Stimulated activated CD4-positive, alpha-beta T cell treated with anti-CD3 and anti-CD28 coated beads, Interleukin-2, amount 100 ng/mL, for 24 hours (primary cell): ENCODE measurements around the gene METRN.
A peak's percentile ranks its signal among the peaks of the same experiment; 100 is the strongest.
"Not testable (repeated sequence)": the region's sequence is repeated elsewhere in the genome, so short reads cannot be mapped to it uniquely, and the experiment has no call there.

Experiments used
- DNase-seq, 2 donors: peaks; one replicate each; pipeline ENCODE4 v3.0.0-alpha.2; 2020

METRN gene

GRCh38 chr16:678209-678857, 36.6 kb upstream of the METRN start:
- DNase-seq: no peak

- DNase-seq: peak; percentile 60 to 68
Observed at GRCh38 chr16:678858-679813, 35.8 kb upstream of the METRN start.

GRCh38 chr16:679814-680624, 34.9 kb upstream of the METRN start, which contains the start of gene STUB1:
Gene STUB1 (plus strand): TSS chr16:680410. CDS start chr16:680526, 116 bp downstream.
- peak; percentile 84 to 93 for DNase-seq

DNA sequence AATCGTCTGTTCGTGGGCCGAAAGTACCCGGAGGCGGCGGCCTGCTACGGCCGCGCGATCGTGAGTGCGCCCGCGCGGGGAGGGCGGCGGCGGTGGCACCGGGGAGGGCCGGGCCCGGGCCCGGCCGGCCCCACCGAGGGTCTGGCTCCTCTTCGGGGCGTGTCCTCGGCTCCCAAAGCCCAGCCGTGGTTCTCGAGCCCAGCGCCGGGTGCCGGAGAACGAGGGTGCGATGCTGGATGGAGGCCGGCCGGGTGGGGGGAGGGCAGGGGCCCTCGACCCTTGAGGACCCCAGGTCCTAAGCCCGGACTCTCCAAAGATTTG, 34.3 kb upstream of the METRN start:
- DNase-seq: no peak

GRCh38 chr16:680967-681745, 33.8 kb upstream of the METRN start:
- no peak for DNase-seq

DNA sequence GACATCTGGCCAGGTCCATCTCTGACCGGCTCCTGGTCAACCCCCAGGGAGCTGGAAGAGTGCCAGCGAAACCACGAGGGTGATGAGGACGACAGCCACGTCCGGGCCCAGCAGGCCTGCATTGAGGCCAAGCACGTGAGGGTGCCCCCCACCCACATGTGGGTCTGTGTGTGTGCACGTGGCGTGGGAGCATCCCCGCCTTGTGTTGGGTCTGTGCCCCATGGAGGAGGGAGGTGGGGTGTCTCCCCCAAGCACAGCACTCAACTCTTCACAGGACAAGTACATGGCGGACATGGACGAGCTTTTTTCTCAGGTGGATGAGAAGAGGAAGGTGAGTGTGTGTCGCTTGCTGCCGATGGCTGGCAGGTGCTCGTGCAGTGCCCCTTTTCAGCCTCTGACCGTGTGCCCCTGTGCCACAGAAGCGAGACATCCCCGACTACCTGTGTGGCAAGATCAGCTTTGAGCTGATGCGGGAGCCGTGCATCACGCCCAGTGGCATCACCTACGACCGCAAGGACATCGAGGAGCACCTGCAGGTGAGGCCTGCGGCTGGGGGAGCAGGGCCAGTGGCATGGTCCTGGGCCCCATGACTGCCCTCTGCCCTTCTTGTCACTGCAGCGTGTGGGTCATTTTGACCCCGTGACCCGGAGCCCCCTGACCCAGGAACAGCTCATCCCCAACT, 33.0 kb upstream of the METRN start:
- DNase-seq: no peak

GRCh38 chr16:682493-683395, 32.2 kb upstream of the METRN start:
- DNase-seq: no peak

GRCh38 chr16:683396-684070, 31.4 kb upstream of the METRN start:
- DNase-seq: no peak

DNA sequence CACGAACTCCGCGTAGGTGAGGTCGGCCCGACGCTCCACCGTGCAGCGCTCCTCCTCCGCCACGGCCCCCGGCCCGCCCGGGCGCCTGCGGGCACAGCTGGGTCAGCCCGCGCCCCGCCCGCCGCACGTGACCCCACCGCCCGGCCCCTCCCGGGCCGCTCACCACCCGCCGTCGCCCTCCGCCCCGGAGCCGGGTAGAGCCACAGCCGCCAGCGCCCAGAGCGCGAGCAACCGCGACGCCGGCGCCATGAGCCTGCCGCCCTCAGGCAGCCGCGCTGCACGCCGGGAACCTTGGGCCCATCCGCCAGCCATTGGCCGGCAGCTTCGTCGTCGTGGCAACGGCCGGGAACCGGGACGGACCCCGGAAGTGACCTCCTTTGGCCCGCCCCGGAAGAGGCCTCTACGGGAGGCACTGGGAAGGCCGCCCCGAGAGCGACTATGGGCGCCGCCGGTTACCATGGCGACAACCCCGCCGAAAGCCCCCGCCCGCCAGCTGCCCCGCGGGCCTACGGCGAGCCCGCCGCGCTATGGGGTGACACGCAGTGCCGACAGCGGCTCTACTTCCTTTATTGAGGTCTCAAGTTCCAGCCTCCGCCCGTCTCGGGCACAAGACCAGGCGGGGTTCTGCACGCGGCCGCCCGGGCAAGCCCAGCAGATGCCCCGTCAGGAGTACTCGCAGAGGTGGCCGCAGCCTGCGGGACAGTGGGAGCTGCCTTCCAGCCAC, 30.7 kb upstream of the METRN start, which contains the start of gene JMJD8:
TSS of gene JMJD8 (minus strand) at position 264 of the 724 bp plus-strand sequence. CDS start at position 249, 15 bp downstream.
- peak; percentile 98 to 99 for DNase-seq

- DNase-seq: no peak
Observed at GRCh38 chr16:684961-685696, 29.8 kb upstream of the METRN start.

- no peak for DNase-seq
Observed at GRCh38 chr16:685967-686366, 29.0 kb upstream of the METRN start.

DNA sequence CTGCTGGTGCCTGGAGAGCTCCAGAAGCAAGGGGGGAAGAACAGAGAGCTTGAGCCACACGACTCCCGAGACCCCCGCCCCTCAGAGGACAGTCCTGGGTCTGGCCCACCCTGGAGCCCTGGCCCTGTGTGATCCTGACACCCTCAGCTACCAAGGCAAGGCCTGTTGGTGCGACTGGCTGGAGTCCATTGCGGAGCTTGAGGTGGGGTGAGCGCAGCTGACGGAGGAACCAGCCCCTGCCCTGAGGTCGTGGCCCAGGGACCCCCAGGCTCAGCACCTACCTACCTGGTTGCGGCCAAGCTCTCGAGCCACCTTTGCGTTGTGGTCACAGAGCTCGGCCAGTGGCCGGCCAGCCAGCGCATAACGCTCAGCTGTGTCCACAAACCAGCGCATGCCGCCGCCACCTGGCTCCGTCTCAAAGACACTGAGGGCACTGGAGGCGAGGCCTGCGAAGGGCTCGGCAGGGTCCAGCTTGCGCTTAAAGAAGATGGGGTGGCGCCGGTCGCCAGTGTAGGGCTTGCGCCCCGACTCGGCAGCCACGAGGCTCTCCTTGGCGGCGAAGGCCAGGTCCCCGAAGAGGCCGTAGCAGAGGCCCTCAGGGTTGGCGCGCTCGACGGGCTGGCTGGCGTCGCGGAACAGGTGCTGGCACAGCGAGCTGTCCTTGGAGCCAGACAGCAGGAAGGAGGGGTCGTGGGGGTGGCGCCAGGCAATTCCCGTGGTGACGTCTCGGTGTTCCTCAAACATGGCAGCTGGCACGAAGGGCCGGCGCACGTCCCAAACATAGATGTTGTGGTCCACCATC, 28.3 kb upstream of the METRN start:
- no peak for DNase-seq

- DNase-seq: no peak
Observed at GRCh38 chr16:687499-687898, 27.4 kb upstream of the METRN start.

- DNase-seq: no peak
Observed at GRCh38 chr16:689175-689897, 25.6 kb upstream of the METRN start.

DNA sequence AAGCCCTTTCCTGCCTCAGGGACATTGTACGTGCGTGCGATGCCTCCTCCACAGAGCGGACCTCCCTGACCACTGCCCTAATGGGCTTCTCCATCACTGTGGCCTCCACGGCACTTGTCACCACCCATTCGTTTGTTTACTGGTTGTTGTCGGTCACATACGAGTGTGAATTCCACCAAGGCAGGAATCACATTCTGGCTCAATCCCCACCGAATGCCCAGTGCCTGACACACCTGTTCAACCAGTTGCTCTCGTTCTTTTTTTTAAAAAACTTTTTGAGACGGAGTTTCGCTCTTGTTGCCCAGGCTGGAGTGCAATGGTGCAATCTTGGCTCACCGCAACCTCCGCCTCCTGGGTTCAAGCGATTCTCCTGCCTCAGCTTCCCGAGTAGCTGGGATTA, 23.7 kb upstream of the METRN start:
- not testable (repeated sequence) for DNase-seq

- DNase-seq: no peak
Observed at GRCh38 chr16:692356-693108, 22.4 kb upstream of the METRN start.
